IPS DF 4.7 (cell line): ENCODE results near the gene CDC42BPA.

Source experiments
- DNase-seq: peaks from one replicate; pipeline ENCODE4 v3.0.0-alpha.2; 2013; ENCODE audit warnings: low spot score; ENCODE audit errors: extremely low read depth

Gene CDC42BPA

GRCh38 chr1:226982451-226983177 lies 335.7 kb downstream of the CDC42BPA start:
- DNase-seq, result no peak

DNA sequence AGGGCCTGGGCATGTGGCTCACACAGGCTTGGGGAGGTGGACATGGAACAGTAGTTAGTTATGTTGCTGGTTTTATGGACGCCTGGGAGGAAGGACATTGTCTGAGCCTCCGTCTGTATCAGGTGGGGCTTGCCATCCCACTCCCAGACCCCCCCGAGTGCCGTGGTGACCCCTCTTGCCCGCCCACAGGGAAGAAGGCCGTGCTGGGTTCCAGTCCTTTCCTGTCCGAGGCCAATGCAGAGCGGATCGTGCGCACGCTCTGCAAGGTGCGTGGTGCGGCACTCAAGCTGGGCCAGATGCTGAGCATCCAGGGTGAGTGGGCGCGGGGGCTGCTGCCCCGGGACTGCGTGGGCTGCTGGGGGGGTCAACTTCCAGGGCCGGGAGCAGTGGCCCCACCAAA lies 336.5 kb downstream of the CDC42BPA start:
- DNase-seq, result no peak

DNA sequence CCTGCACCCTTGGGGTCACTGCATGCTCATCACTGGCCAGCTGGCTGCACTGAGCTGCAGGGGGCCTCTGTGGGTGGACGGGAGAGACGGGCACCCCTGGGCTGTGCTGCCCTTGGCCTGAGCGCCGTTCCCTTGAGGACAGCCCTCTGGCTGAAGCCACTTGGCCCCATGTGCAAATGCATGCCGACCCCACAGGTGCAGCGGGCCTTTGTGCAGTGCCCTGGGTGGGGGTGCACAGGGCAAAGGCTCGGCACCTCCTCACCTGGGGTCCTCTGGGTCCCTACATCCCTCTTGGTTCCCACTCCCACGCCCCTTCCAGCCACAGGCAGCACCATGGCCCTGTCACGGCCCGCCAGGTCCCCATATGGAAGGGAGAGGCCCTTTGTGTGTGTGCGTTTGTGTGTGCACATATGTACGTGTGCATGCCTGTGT lies 336.9 kb downstream of the CDC42BPA start:
- DNase-seq, result no peak

DNA sequence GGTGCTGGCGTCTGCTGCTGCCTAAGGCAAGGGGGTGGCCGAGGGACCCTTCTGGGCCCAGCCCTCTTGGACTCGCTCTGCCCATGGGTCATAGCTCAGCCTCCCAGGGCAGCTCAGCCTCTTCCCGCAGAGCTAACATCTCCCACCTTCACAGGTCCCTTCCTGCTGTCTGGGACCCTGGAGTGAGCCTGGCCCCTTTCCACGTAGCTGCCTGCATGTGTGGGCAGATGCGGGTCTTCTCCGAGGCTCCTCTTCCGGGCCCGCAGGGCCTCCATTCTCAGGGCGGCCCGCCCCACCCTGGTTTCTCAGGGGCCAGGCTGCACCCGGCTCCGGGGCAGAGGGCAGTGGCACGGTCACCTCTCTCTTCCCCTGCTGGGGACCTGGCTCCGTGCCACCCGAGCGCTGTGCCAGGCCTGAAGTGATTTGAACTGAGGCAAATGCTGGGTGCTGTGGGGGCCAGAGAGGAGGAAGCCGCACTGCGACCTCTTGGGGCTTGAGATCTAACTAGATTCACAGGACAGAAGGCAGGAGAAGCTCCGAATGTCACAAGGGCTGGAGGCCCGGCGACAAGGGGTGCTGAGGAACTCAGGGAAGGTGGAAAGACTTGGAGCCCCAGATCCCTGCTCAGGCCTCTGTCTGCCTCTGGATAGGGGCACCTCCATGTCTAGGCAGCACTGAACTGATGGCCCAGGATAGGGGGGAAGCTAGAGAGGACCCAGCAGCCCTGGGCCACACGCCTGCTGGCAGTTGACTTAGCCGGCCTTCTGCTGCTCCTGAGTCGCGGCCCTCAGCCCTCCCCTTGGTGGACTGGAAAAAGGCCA lies 337.5 kb downstream of the CDC42BPA start:
- DNase-seq, result no peak

DNA sequence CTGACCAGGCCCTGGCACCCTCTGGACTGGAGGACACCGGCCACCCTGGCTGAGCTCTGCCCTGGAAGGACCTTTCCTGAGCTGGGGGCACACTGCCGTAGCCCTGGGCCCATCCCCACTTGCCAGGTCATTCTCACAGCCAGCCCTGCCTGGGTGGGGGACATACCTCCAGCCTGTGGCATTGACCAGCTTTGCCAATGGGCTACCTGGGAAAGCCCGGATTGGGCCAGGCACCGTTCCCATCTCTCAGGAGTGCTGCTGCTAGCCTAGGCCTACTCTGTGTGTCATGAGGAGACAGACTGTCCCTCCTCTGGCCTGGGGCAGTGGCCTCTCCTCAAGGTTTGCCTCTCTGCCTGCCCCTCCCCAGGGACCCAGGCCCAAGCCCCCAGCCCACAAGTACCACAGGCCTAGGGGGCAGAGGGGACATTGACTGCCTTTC lies 338.2 kb downstream of the CDC42BPA start:
- DNase-seq, result no peak

GRCh38 chr1:226979517-226980121 lies 338.7 kb downstream of the CDC42BPA start:
- DNase-seq, result no peak

DNA sequence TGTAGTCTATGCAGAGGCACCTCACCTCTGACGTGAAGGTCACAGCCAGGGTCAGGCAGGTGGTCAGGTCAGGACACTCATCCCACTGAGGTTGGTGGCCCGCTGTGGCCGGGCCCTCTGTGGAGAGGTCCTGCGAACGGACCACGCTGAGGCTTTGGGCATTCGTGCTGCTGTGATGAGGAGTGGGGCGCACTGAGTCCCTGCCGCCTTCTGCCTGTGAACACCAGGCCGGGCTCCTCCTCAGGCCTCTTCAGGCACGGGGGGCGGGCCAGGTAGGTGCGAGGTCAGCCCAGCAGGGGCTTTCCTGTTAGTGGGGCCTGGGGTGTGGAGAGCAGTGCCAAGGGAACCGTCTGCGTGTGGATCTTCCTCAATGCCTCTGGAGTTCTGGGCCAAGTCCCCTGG lies 339.2 kb downstream of the CDC42BPA start:
- no peak for DNase-seq

- DNase-seq, result no peak
Measured at GRCh38 chr1:226978432-226979114, 339.7 kb downstream of the CDC42BPA start.

DNA sequence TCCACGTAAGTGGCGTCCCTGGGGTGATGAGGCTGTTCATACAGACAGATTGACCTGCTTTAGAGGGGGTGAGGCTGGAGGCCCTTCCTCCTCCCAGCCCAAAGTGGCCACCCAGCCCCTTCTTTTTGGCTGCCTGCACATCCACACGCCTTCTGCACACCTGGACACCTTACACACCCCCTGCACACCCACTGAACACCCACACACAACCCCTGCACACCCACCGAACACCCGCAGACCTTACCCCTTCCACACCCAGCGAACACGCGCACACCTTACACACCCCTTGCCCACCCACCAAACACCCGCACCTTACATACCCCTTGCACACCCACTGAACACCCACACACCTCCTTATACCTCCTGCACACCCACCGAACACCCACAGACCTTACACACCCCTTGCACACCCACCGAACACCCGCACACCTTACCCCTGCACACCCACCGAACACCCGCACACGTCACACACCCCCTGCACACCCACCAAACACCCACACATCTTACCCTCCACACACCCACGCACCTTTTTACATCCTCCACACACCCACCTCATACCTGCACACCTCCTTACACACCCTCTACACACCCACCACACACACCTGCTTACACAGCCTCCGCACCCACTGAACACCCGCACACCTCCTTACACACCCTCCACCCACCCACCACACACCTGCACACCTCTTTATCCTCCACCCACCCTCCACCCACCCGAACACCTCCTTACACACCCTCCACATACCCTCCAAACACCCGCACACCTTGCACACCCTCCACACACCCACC lies 340.5 kb downstream of the CDC42BPA start:
- no peak for DNase-seq

GRCh38 chr1:226976978-226977642 lies 341.2 kb downstream of the CDC42BPA start:
- DNase-seq, result no peak

- DNase-seq, result no peak
Measured at GRCh38 chr1:226976276-226976977, 341.9 kb downstream of the CDC42BPA start.

GRCh38 chr1:226975259-226976250 lies 342.7 kb downstream of the CDC42BPA start:
- no peak for DNase-seq

DNA sequence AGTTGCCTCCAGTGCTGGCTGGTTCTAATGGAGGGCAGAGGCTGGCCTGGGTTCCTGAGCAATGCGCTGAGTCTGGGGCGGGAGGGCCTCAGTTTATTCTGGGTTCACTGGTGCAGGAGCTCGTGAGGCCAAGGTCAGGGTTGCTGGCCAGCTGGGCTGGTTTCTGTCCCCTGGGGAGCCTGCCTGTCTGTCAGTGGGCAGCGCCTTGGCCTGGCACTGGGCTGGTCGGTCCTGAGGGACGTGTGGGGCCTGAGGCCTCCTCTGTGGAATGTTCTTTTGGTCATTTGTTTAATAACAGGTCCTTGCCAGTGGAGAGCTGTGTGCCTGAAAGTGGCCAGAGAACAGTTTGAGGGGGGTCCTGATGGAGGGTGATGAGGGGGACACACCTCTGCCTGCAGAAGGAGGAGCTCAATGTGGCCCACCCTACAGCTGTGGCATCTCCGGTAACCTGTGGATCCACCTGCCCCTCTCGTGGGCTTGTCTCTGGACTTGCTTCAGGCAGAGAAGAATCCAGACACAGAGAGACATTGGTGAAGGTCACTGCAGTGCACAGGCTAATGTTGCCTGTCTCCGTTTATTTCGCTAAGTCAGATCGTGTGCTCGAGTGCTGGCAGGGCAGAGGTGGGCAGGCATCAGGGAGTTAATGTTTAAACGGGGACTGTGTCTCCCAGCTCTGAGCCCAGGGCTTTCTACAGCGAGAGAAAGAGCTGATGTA lies 343.6 kb downstream of the CDC42BPA start:
- DNase-seq, result no peak

DNA sequence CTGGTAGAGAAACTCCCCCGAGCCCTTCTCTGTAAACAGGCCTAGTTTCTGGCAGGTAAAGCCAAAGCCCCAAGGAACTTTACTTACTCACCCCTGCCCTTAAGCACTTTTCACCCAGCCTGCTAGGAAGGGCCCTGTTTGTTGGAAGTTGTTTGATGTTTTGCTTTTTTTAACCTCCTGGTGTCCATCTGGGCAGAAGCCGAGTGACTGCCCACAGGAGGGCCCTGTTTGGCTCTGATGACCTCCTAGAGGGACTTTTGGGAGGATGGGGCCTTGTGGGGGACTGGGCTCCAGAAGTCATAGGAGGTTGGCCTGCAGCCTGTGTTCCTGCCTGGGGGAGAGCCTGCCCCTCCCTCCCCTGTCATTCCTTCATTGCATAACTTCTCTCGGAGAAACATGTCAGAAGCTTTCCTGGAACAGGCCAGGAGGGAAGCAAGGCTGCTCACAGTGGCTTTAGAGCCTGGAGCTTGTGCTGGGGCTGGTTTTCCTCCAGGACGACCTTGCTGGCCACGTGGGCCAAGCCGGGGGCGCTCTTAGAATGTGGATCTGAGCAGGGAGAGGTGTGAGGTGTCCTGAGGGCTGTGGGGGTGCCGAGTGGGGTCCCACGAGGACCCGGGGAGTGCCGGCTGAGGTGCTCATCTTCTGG lies 344.3 kb downstream of the CDC42BPA start:
- DNase-seq, result no peak

GRCh38 chr1:226973371-226973897 lies 344.9 kb downstream of the CDC42BPA start:
- no peak for DNase-seq

DNA sequence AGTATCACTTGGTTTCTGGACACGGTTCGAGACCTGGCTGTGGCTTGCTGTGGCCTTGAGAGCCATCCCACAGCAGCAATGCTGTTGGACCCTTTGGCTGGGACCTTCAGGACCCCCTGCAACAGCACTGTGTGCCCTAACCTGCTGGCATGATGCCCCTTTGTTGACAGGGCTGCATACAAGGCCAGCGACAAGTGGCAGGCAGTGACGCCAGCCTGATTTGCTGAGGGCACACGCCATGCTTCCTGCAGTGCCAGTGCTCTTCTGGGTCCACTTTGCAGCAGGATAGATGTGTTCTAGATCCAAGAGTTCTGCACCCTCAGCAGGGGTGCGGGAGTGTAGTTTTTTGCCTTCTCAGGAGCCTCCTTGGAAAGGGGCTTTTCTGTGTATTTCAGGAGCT lies 345.4 kb downstream of the CDC42BPA start:
- DNase-seq, result no peak

DNA sequence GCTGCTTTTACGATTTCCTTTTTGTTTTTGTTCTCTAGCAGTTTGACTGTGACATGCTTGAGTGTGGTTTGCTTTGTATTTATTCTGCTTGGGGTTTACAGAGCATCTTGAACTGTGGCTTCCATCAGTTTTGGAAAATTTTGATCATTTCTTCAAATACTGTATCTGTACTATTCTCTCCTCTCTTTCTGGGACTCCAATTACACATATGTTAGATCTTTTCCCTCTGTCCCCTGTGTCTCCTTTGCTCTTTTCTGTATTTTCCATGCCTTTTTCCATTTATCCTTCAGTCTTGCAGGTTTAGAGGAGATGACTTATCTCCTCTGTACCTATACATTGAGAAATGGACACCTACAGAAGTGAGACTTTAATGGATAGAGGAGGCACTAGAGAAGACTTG lies 346.5 kb downstream of the CDC42BPA start:
- DNase-seq, result no peak
